GM21360 (cell line): ENCODE data around the gene SCAF1.

ENCODE experiments used
- ATAC-seq: cut with Tn5 transposase; IDR thresholded peaks from one replicate; pipeline ENCODE4 v1.9.1; 2021; ENCODE audit warnings: mild to moderate bottlenecking, moderate library complexity; ENCODE audit not compliant: unreplicated experiment

The SCAF1 gene

GRCh38 chr19:49701271-49701786 lies 59.3 kb downstream of the SCAF1 start:
- no peak for ATAC-seq

- ATAC-seq: no peak
These were observed 63.1 kb downstream of the SCAF1 start for GRCh38 chr19:49704888-49705642.

GRCh38 chr19:49705919-49706318 lies 63.9 kb downstream of the SCAF1 start:
- ATAC-seq: no peak
